IMR-90 (cell line): ENCODE results near the gene MGAT4C. TPM values are rescaled to one million over a fixed set of nuclear protein-coding genes. Genes with fewer than 3 reads are reported as not detected.

Source experiments
- ATAC-seq: fragments of 200-7000 bp; cut with Tn5 transposase; 2 replicates; pipeline ENCODE4 v1.9.1; 2020; ENCODE audit warnings: low read depth, mild to moderate bottlenecking, moderate library complexity
- BruUV-seq: library from RNA; stranded (reverse); fragments of 400-500 nt; replicated peaks from 2 replicates; lab custom pipeline; 2021; lab: Mats Ljungman, UMichigan
- CTCF ChIA-PET: fragments of 300-600 bp; formaldehyde crosslinking; extraction: SDS; loops from one replicate; lab custom pipeline; 2021; ENCODE audit warnings: antibody characterized with exemption; lab: Yijun Ruan, JAX
- POLR2A ChIA-PET: fragments of 300-600 bp; sonication (Branson Sonifier 250); formaldehyde crosslinking; loops from one replicate; lab custom pipeline; 2022; ENCODE audit warnings: antibody characterized with exemption; ENCODE audit not compliant: unreplicated experiment; lab: Charles Lee
- DNase-seq: peaks from one replicate; pipeline ENCODE4 v3.0.0; 2013
- H2AFZ ChIP-seq: replicated peaks from 2 replicates; pipeline ENCODE3; 2013; ENCODE audit warnings: low read length, mild to moderate bottlenecking; ENCODE audit not compliant: poor library complexity
- H2AK5ac ChIP-seq: 2 replicates; pipeline ENCODE4 v1.6.1; 2013; ENCODE audit warnings: low read depth, low read length, inconsistent platforms
- H2AK9ac ChIP-seq: replicated peaks from 2 replicates; pipeline ENCODE3; 2013; ENCODE audit warnings: mild to moderate bottlenecking, low read depth, low read length, moderate library complexity; ENCODE audit not compliant: poor library complexity
- H2BK120ac ChIP-seq: 2 replicates; pipeline ENCODE4 v1.6.1; 2013; ENCODE audit warnings: low read depth, low read length, inconsistent platforms
- H2BK15ac ChIP-seq: 3 replicates; pipeline ENCODE4 v1.6.1; 2013; ENCODE audit warnings: low read depth, low read length, inconsistent platforms
- H2BK20ac ChIP-seq: 2 replicates; pipeline ENCODE4 v1.6.1; 2013; ENCODE audit warnings: low read depth, mild to moderate bottlenecking, inconsistent platforms, low read length, moderate library complexity
- H2BK5ac ChIP-seq: 2 replicates; pipeline ENCODE4 v1.6.1; 2013; ENCODE audit warnings: mild to moderate bottlenecking, low read depth, low read length, inconsistent platforms; ENCODE audit not compliant: poor library complexity, severe bottlenecking
- H3K14ac ChIP-seq: replicated peaks from 2 replicates; pipeline ENCODE4 v1.6.1; 2013; ENCODE audit warnings: low read depth, low read length, inconsistent platforms
- H3K18ac ChIP-seq: 2 replicates; pipeline ENCODE4 v1.6.1; 2013; ENCODE audit warnings: low read depth, low read length, control low read depth
- H3K23ac ChIP-seq: 2 replicates; pipeline ENCODE4 v1.6.1; 2013; ENCODE audit warnings: low read depth, low read length, inconsistent platforms
- H3K27ac ChIP-seq: 2 replicates; pipeline ENCODE4 v1.5.1; 2013; ENCODE audit warnings: mild to moderate bottlenecking, control low read depth, low read length; ENCODE audit not compliant: insufficient read depth
- H3K27me3 ChIP-seq: 2 replicates; pipeline ENCODE4 v1.6.1; 2013; ENCODE audit warnings: low read length; ENCODE audit not compliant: control insufficient read depth, insufficient read depth
- H3K36me3 ChIP-seq: 2 replicates; pipeline ENCODE4 v1.6.1; 2013; ENCODE audit warnings: low read length, mixed read lengths; ENCODE audit not compliant: control insufficient read depth, insufficient read depth
- H3K4ac ChIP-seq: 2 replicates; pipeline ENCODE4 v1.6.1; 2013; ENCODE audit warnings: low read depth, low read length, inconsistent platforms
- H3K4me1 ChIP-seq: 2 replicates; pipeline ENCODE4 v1.6.1; 2013; ENCODE audit warnings: low read length, mixed read lengths; ENCODE audit not compliant: control insufficient read depth, insufficient read depth
- H3K4me2 ChIP-seq: 2 replicates; pipeline ENCODE4 v1.6.1; 2013; ENCODE audit warnings: low read depth, mild to moderate bottlenecking, control low read depth, low read length, moderate library complexity
- H3K4me3 ChIP-seq: 2 replicates; pipeline ENCODE4 v1.5.1; 2013; ENCODE audit warnings: low read depth, mild to moderate bottlenecking, control low read depth, low read length, moderate library complexity; ENCODE audit not compliant: insufficient read depth
- H3K56ac ChIP-seq: 2 replicates; pipeline ENCODE4 v1.6.1; 2013; ENCODE audit warnings: low read length, inconsistent platforms; ENCODE audit not compliant: insufficient read depth; ENCODE audit errors: extremely low read depth
- H3K79me1 ChIP-seq, 2 experiments: 2 replicates each; pipeline ENCODE4 v1.6.1; 2013; ENCODE audit warnings: low read length in 2 of 2, inconsistent platforms in 1 of 2, low read depth in 1 of 2
- H3K9ac ChIP-seq: 2 replicates; pipeline ENCODE4 v1.6.1; 2013; ENCODE audit warnings: low read depth, low read length, control low read depth
- H3K9me1 ChIP-seq: 2 replicates; pipeline ENCODE4 v1.6.1; 2013; ENCODE audit warnings: low read length, inconsistent platforms; ENCODE audit not compliant: insufficient read depth
- H3K9me3 ChIP-seq: 2 replicates; pipeline ENCODE4 v1.6.1; 2013; ENCODE audit warnings: low read length; ENCODE audit not compliant: control insufficient read depth, insufficient read depth
- H4K20me1 ChIP-seq: 2 replicates; pipeline ENCODE4 v1.6.1; 2013; ENCODE audit warnings: low read length, inconsistent platforms; ENCODE audit not compliant: insufficient read depth
- H4K5ac ChIP-seq: 2 replicates; pipeline ENCODE4 v1.6.1; 2013; ENCODE audit warnings: mild to moderate bottlenecking, low read depth, low read length, control low read depth
- H4K8ac ChIP-seq, 2 experiments: 2 replicates each; pipeline ENCODE4 v1.6.1; 2013; ENCODE audit warnings: low read depth in 2 of 2, low read length in 2 of 2, control low read depth in 1 of 2, inconsistent platforms in 1 of 2
- H4K91ac ChIP-seq: 2 replicates; pipeline ENCODE4 v1.6.1; 2013; ENCODE audit warnings: low read depth, low read length, inconsistent platforms; ENCODE audit not compliant: insufficient read depth
- BHLHE40 ChIP-seq: fragments of 150-350 bp; IDR thresholded peaks from 2 replicates; pipeline ENCODE4 v1.6.1; 2016; ENCODE audit warnings: mild to moderate bottlenecking, low read depth, low read length
- CEBPB ChIP-seq: IDR thresholded peaks from 2 replicates; pipeline ENCODE4 v1.6.1; 2012; ENCODE audit warnings: low read depth, low read length, improper control_type of control experiment
- CHD1 ChIP-seq: IDR thresholded peaks from 2 replicates; pipeline ENCODE4 v1.6.1; 2012; ENCODE audit warnings: low read depth, low read length, improper control_type of control experiment
- CTCF ChIP-seq: conservative IDR thresholded peaks from 2 replicates; pipeline ENCODE4 v1.5.1; 2012; ENCODE audit warnings: mild to moderate bottlenecking, low read depth, low read length, improper control_type of control experiment
- FOS ChIP-seq: fragments of 150-350 bp; IDR thresholded peaks from 2 replicates; pipeline ENCODE4 v1.6.1; 2016; ENCODE audit warnings: low read depth, low read length
- MAFK ChIP-seq: IDR thresholded peaks from 2 replicates; pipeline ENCODE4 v1.6.1; 2012; ENCODE audit warnings: low read depth, low read length, improper control_type of control experiment
- MAZ ChIP-seq: IDR thresholded peaks from 2 replicates; pipeline ENCODE4 v1.6.1; 2012; ENCODE audit warnings: low read depth, mild to moderate bottlenecking, low read length, improper control_type of control experiment, moderate library complexity, borderline replicate concordance
- MXI1 ChIP-seq: IDR thresholded peaks from 2 replicates; pipeline ENCODE4 v1.6.1; 2012; ENCODE audit warnings: low read depth, mild to moderate bottlenecking, low read length, moderate library complexity, borderline replicate concordance
- NFE2L2 ChIP-seq: fragments of 150-350 bp; IDR thresholded peaks from 2 replicates; pipeline ENCODE4 v1.6.1; 2016; ENCODE audit warnings: low read depth, mild to moderate bottlenecking, low read length
- POLR2A ChIP-seq: IDR thresholded peaks from 2 replicates; pipeline ENCODE4 v1.6.1; 2012; ENCODE audit warnings: mild to moderate bottlenecking, low read depth, low read length
- RAD21 ChIP-seq: IDR thresholded peaks from 2 replicates; pipeline ENCODE4 v1.6.1; 2012; ENCODE audit warnings: low read length, improper control_type of control experiment
- RCOR1 ChIP-seq: IDR thresholded peaks from 2 replicates; pipeline ENCODE4 v1.6.1; 2012; ENCODE audit warnings: mild to moderate bottlenecking, low read length, improper control_type of control experiment; ENCODE audit not compliant: insufficient replicate concordance
- RFX5 ChIP-seq: IDR thresholded peaks from 2 replicates; pipeline ENCODE4 v1.8.0; 2012; ENCODE audit warnings: low read depth, mild to moderate bottlenecking, low read length, moderate library complexity
- SMC3 ChIP-seq: fragments of 150-350 bp; IDR thresholded peaks from 2 replicates; pipeline ENCODE4 v1.6.1; 2016; ENCODE audit warnings: low read depth, mild to moderate bottlenecking, antibody characterized with exemption, low read length, moderate library complexity
- WGBS, 2 experiments: methylation state at CpG; one replicate each; pipeline versions ENCODE4 v1.1.5 to v1.1.7; 2013; ENCODE audit warnings: missing lambda C conversion rate in 2 of 2; ENCODE audit not compliant: insufficient read length in 1 of 2; ENCODE audit errors: extremely low coverage in 2 of 2; 5-methylcytosine and 5-hydroxymethylcytosine counted together
- dilution Hi-C: fragments of 300-500 bp; cut with HindIII; formaldehyde crosslinking; loops from one replicate; pipeline ENCODE4 v1.14.3; 2018; ENCODE audit warnings: low sequenced_read_pairs; ENCODE audit not compliant: unreplicated experiment
- in situ Hi-C: fragments of 300-500 bp; cut with MboI; formaldehyde crosslinking; loops from 3 replicates; pipeline ENCODE4 v1.14.3; 2019; ENCODE audit warnings: low sequenced_read_pairs, inconsistent platforms, mixed read lengths
- intact Hi-C: fragments of 100-400 bp; cut with micrococcal nuclease; formaldehyde crosslinking; loops from 2 replicates; pipeline ENCODE4 v1.10.0; 2022
- polyA plus RNA-seq, 3 experiments: library from polyadenylated mRNA; depleted of rRNA; stranded (reverse); fragments of >200 nt; gene quantifications; 2 replicates each; pipeline ENCODE4 v1.2.3, GENCODE V29; 2012; ENCODE audit warnings: low replicate concordance in 1 of 3
- total RNA-seq: library from RNA; depleted of rRNA; stranded (reverse); fragments of >200 nt; gene quantifications from 2 replicates; pipeline ENCODE4 v1.2.3, GENCODE V29; 2012
- TF ChIP-seq, protein P1 (sequence below): fragments of 150-350 bp; IDR thresholded peaks from 2 replicates; pipeline ENCODE4 v1.6.1; 2016; ENCODE audit warnings: low read depth, mild to moderate bottlenecking, low read length, moderate library complexity, borderline replicate concordance
- TF ChIP-seq, protein P2 (sequence below): fragments of 150-350 bp; IDR thresholded peaks from 2 replicates; pipeline ENCODE4 v1.6.1; 2017; ENCODE audit warnings: mild to moderate bottlenecking, antibody characterized with exemption, low read length, low read depth

Gene MGAT4C
- total and polyA plus RNA-seq, 2 of the 4 experiments (the other 2 are of a cell fraction) = not detected

GRCh38 chr12:86275356-86275755, 19.2 kb upstream of the MGAT4C start:
- intact Hi-C loops (no loop called here), dilution Hi-C loops (no loop called here), in situ Hi-C loops (no loop called here)
- H3K4me3 ChIP-seq = no peak overlapping the region
- H4K91ac ChIP-seq = no peak overlapping the region
- no peaks in the 10 kb centered on the region for H3K9me3 ChIP-seq
- H3K36me3 ChIP-seq = no peaks in the 10 kb centered on the region
- H2BK15ac ChIP-seq = no peak overlapping the region
- H3K23ac ChIP-seq = no peak overlapping the region
- ATAC-seq = no peak
- no peak overlapping the region for H2AK5ac ChIP-seq
- no peaks in the 10 kb centered on the region for H3K9me1 ChIP-seq
- H4K20me1 ChIP-seq = no peaks in the 10 kb centered on the region
- no TSS peak for BruUV-seq
- H3K79me1 ChIP-seq = no peaks in the 10 kb centered on the region
- CTCF ChIA-PET = no interaction called here
- POLR2A ChIA-PET = no interaction called here
- H3K56ac ChIP-seq = no peak overlapping the region
- H2BK5ac ChIP-seq = no peak overlapping the region
- H4K8ac ChIP-seq = no peak overlapping the region
- H2AK9ac ChIP-seq = no peak overlapping the region
- H3K4ac ChIP-seq = no peak overlapping the region
- H3K9ac ChIP-seq = no peak overlapping the region
- H3K18ac ChIP-seq = no peak overlapping the region
- no peak overlapping the region for H2AFZ ChIP-seq
- H3K4me2 ChIP-seq = no peak overlapping the region
- H3K27ac ChIP-seq = no peak overlapping the region
- H4K5ac ChIP-seq = no peak overlapping the region
- no peaks in the 10 kb centered on the region for H3K27me3 ChIP-seq
- no peak for DNase-seq
- TF ChIP-seq MAFK (no peak), RCOR1 (no peak), NFE2L2 (no peak), CTCF (no peak), BHLHE40 (no peak), RAD21 (no peak), MXI1 (no peak), RFX5 (no peak), CEBPB (no peak), MAZ (no peak), SMC3 (no peak), CHD1 (no peak), POLR2A (no peak), FOS (no peak)
- TF ChIP-seq, protein P1, sequence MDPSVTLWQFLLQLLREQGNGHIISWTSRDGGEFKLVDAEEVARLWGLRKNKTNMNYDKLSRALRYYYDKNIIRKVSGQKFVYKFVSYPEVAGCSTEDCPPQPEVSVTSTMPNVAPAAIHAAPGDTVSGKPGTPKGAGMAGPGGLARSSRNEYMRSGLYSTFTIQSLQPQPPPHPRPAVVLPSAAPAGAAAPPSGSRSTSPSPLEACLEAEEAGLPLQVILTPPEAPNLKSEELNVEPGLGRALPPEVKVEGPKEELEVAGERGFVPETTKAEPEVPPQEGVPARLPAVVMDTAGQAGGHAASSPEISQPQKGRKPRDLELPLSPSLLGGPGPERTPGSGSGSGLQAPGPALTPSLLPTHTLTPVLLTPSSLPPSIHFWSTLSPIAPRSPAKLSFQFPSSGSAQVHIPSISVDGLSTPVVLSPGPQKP = no peak
- TF ChIP-seq, protein P2, sequence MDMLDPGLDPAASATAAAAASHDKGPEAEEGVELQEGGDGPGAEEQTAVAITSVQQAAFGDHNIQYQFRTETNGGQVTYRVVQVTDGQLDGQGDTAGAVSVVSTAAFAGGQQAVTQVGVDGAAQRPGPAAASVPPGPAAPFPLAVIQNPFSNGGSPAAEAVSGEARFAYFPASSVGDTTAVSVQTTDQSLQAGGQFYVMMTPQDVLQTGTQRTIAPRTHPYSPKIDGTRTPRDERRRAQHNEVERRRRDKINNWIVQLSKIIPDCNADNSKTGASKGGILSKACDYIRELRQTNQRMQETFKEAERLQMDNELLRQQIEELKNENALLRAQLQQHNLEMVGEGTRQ = no peak
- no peak overlapping the region for H3K14ac ChIP-seq
- no peak overlapping the region for H2BK20ac ChIP-seq
- H3K4me1 ChIP-seq = no peaks in the 10 kb centered on the region
- H2BK120ac ChIP-seq = no peak overlapping the region
- 81% methylated on average over 2 of the region's 5 CpGs; no CpG with 5 or more reads in 1 of the 2 experiments for WGBS, 2 experiments
